Activated T-helper 17 cell treated with anti-CD3 and anti-CD28 coated beads, Interleukin-2, amount 50 U/mL, for 72 hours (primary cell): ENCODE measurements around the gene LDAF1. TPM values are rescaled to one million over a fixed set of nuclear protein-coding genes. Genes with fewer than 3 reads are reported as not detected.

Source experiments
- ATAC-seq: fragments of 150-1000 bp; cut with Tn5 transposase; replicated peaks from 2 replicates; pipeline ENCODE4 v1.10.0; 2021; ENCODE audit warnings: mild to moderate bottlenecking, moderate library complexity
- H3K27ac Mint-ChIP-seq: one replicate; pipeline ENCODE4 v1.8.0; 2022; ENCODE audit warnings: mixed read lengths
- H3K27me3 Mint-ChIP-seq: one replicate; pipeline ENCODE4 v1.8.0; 2022; ENCODE audit warnings: mixed read lengths
- H3K36me3 Mint-ChIP-seq: one replicate; pipeline ENCODE4 v1.8.0; 2022; ENCODE audit warnings: low read depth, mild to moderate bottlenecking, mixed read lengths
- H3K4me1 Mint-ChIP-seq: one replicate; pipeline ENCODE4 v1.8.0; 2022; ENCODE audit warnings: mixed read lengths
- H3K4me3 Mint-ChIP-seq: one replicate; pipeline ENCODE4 v1.8.0; 2022; ENCODE audit warnings: mild to moderate bottlenecking, mixed read lengths
- H3K9me3 Mint-ChIP-seq: one replicate; pipeline ENCODE4 v1.8.0; 2022; ENCODE audit warnings: mixed read lengths
- total RNA-seq, 2 donors: library from RNA; stranded (reverse); gene quantifications; one replicate each; pipeline ENCODE4 v1.2.3, GENCODE V29; 2022

The LDAF1 gene
- total RNA-seq, 2 donors from 2014 or later: 13.3 to 15.8 TPM

- peaks cover 52% of the 10 kb centered on the region for H3K27me3 Mint-ChIP-seq
- H3K4me1 Mint-ChIP-seq: peaks cover 5% of the 10 kb centered on the region
- H3K36me3 Mint-ChIP-seq: no peaks in the 10 kb centered on the region
- peak; percentile 82 for ATAC-seq
- no peaks in the 10 kb centered on the region for H3K9me3 Mint-ChIP-seq
- peak overlapping the region; percentile 5 for H3K4me3 Mint-ChIP-seq
- H3K27ac Mint-ChIP-seq: peak overlapping the region; percentile 11
These were observed 66.3 kb downstream of the LDAF1 start for GRCh38 chr16:21224800-21225199.

DNA sequence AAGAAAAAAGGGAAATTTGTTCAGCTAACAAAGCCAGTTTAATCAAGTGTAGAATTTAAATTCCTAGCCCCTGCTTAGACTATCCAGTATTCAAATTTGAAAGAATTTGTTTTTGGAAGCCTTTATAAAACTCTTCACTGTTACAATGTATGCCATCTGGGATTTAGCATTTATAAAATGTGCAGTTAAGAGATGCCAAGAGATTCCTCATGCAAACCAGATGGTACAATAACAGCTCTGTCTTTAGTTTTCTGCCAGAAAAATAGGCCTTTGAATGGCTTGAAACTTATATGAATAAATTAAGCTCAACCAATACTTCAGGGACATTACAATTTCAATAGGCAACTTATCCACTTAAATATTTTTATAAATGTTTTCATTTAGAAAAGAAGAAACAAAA, 68.3 kb downstream of the LDAF1 start:
- Mint-ChIP-seq H3K9me3 (no peaks in the 10 kb centered on the region), H3K27me3 (peaks cover 51% of the 10 kb centered on the region), H3K36me3 (no peaks in the 10 kb centered on the region), H3K4me1 (peaks cover 5% of the 10 kb centered on the region), H3K27ac (no peak overlapping the region), H3K4me3 (no peak overlapping the region)
- ATAC-seq: no peak

- Mint-ChIP-seq H3K27ac (no peak overlapping the region), H3K4me1 (peaks cover 5% of the 10 kb centered on the region), H3K9me3 (no peaks in the 10 kb centered on the region), H3K36me3 (no peaks in the 10 kb centered on the region), H3K4me3 (no peak overlapping the region), H3K27me3 (peaks cover 57% of the 10 kb centered on the region)
- no peak for ATAC-seq
These were observed 69.4 kb downstream of the LDAF1 start for GRCh38 chr16:21227866-21228265.

GRCh38 chr16:21228361-21228872, 69.9 kb downstream of the LDAF1 start:
- Mint-ChIP-seq H3K9me3 (no peaks in the 10 kb centered on the region), H3K4me1 (peaks cover 5% of the 10 kb centered on the region), H3K36me3 (no peaks in the 10 kb centered on the region), H3K4me3 (no peak overlapping the region), H3K27ac (no peak overlapping the region), H3K27me3 (peaks cover 60% of the 10 kb centered on the region)
- ATAC-seq: no peak

Other genes starting within 250 kb of the LDAF1 start
- under 1 TPM; 0.11 TPM for gene DNAH3, start 7.8 kb upstream of the LDAF1 start, total RNA-seq
- gene ZP2, start 52.9 kb downstream of the LDAF1 start, total RNA-seq: not detected
- not detected for gene ANKS4B, start 75.0 kb downstream of the LDAF1 start, total RNA-seq
- not detected for gene CRYM, start 119.6 kb downstream of the LDAF1 start, total RNA-seq